MM.1S (cell line): ENCODE measurements around the gene ZMPSTE24.

Source experiments
- CTCF ChIP-seq: fragments of 300-600 bp; sonication (generic); IDR thresholded peaks from 2 replicates; pipeline ENCODE4 v1.5.1; 2016; ENCODE audit warnings: antibody characterized with exemption, low read length, mixed read lengths
- EZH2 ChIP-seq: fragments of 300-600 bp; sonication (generic); optimal IDR thresholded peaks from 2 replicates; pipeline ENCODE3; 2017; ENCODE audit warnings: low read depth, mild to moderate bottlenecking, antibody characterized with exemption, low read length, mixed read lengths
- EZH2phosphoT487 ChIP-seq: fragments of 300-600 bp; sonication (generic); IDR thresholded peaks from 2 replicates; pipeline ENCODE4 v1.6.1; 2018; ENCODE audit warnings: antibody characterized with exemption, low read length

GRCh38 chr1:40266786-40267535 lies 8.9 kb downstream of the ZMPSTE24 start:
- TF ChIP-seq EZH2phosphoT487 (no peak), CTCF (no peak), EZH2 (no peak)
